Progenitor cell of endocrine pancreas (in vitro differentiated cells): ENCODE measurements around the gene ZAR1. TPM values are rescaled to one million over a fixed set of nuclear protein-coding genes. Genes with fewer than 3 reads are reported as not detected.

Experiments
- DNase-seq: peaks from one replicate; pipeline ENCODE4 v3.0.0; 2021; ENCODE audit warnings: low spot score; ENCODE audit not compliant: unreplicated experiment
- H3K27ac Mint-ChIP-seq: 2 replicates; pipeline ENCODE4 v1.8.0; 2021; ENCODE audit warnings: mild to moderate bottlenecking, moderate library complexity, mixed read lengths
- H3K27me3 Mint-ChIP-seq: 2 replicates; pipeline ENCODE4 v1.8.0; 2021; ENCODE audit warnings: mixed read lengths
- H3K36me3 Mint-ChIP-seq: 2 replicates; pipeline ENCODE4 v1.8.0; 2022; ENCODE audit warnings: mixed read lengths; ENCODE audit not compliant: insufficient read depth
- H3K4me1 Mint-ChIP-seq: 2 replicates; pipeline ENCODE4 v1.8.0; 2021; ENCODE audit warnings: low read depth, mixed read lengths
- H3K4me3 Mint-ChIP-seq: 2 replicates; pipeline ENCODE4 v1.8.0; 2021; ENCODE audit warnings: low read depth, mild to moderate bottlenecking, moderate library complexity, mixed read lengths
- H3K9me3 Mint-ChIP-seq: 2 replicates; pipeline ENCODE4 v1.8.0; 2021; ENCODE audit warnings: low read depth, mixed read lengths
- CTCF ChIP-seq: fragments of 200-600 bp; sonication (generic); IDR thresholded peaks from one replicate; pipeline ENCODE4 v1.5.0; 2021; ENCODE audit warnings: antibody characterized with exemption, mild to moderate bottlenecking; ENCODE audit not compliant: unreplicated experiment
- total RNA-seq: library from RNA; stranded (reverse); gene quantifications from 2 replicates; pipeline ENCODE4 v1.2.1, GENCODE V29; 2021

ZAR1 gene
- total RNA-seq, 1 donor from 2014 or later = not detected

- DNase-seq = no peak
- H3K27ac Mint-ChIP-seq = no peak overlapping the region
- no peaks in the 10 kb centered on the region for H3K4me1 Mint-ChIP-seq
- H3K4me3 Mint-ChIP-seq = no peak overlapping the region
- H3K36me3 Mint-ChIP-seq = no peaks in the 10 kb centered on the region
- no peaks in the 10 kb centered on the region for H3K9me3 Mint-ChIP-seq
- peaks cover 29% of the 10 kb centered on the region for H3K27me3 Mint-ChIP-seq
- TF ChIP-seq CTCF = no peak
These were observed 11.8 kb upstream of the ZAR1 start for GRCh38 chr4:48478273-48478672.

DNA sequence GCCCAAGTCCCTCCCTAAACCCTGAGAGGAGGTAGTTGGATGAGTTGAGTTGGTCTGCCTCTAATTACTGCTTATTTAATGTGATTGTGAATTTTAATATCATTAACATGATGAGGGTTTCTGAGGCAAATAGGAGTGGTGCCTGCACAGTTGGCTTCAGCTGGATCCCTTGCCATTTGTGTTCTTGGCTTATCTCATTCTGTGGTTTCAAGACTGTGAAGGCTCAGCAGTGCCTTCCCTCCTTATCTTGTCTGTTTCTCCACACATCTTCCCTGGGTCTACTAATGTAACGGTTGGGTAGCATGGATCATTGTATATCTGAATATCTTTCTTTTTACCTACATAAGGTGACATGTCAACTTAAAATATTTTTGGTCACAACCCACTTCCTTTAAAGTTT lies 8.5 kb upstream of the ZAR1 start:
- H3K27ac Mint-ChIP-seq = no peak overlapping the region

GRCh38 chr4:48483006-48483776 lies 6.9 kb upstream of the ZAR1 start, which contains the start of gene SLC10A4:
Gene SLC10A4, plus strand, starts transcription at chr4:48483343. Its CDS starts 219 bp downstream, at chr4:48483562.
- Mint-ChIP-seq H3K9me3 (no peaks in the 10 kb centered on the region), H3K4me3 (peak within 1 kb of the TSS; percentile 73), H3K27me3 (peaks cover 55% of the 10 kb centered on the region), H3K4me1 (no peaks in the 10 kb centered on the region), H3K36me3 (no peaks in the 10 kb centered on the region), H3K27ac (peak within 1 kb of the TSS; percentile 87)
- peak; percentile 32 for DNase-seq
- TF ChIP-seq CTCF = no peak

More for the DNA sequence above, 8.5 kb upstream of the ZAR1 start:
- Mint-ChIP-seq H3K27me3 (peaks cover 43% of the 10 kb centered on the region), H3K4me1 (no peaks in the 10 kb centered on the region), H3K36me3 (no peaks in the 10 kb centered on the region), H3K4me3 (no peak overlapping the region), H3K9me3 (no peaks in the 10 kb centered on the region)
- no peak for TF ChIP-seq CTCF
- no peak for DNase-seq

DNA sequence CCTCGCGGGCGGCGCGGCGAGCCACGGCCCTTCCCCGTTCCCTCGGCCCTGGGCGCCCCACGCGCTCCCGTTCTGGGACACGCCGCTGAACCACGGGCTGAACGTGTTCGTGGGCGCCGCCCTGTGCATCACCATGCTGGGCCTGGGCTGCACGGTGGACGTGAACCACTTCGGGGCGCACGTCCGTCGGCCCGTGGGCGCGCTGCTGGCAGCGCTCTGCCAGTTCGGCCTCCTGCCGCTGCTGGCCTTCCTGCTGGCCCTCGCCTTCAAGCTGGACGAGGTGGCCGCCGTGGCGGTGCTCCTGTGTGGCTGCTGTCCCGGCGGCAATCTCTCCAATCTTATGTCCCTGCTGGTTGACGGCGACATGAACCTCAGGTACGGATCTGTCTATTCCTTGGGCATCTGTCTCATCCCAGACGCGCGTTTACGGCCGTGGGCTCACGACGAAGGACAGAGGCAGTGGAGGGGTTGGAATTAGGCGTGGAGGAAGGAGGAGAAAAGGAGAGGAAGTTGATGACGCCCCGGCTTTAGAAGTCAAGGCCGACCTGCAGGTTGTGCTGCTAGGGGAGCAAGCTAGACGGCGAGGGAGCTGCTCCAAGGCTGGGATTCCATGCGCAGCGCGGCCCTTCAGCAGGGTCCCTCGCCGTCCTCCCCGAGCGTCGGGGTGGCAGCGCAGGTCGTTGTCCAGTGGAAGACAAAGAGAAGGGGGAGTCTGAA lies 6.1 kb upstream of the ZAR1 start:
- H3K27me3 Mint-ChIP-seq = peaks cover 63% of the 10 kb centered on the region
- H3K9me3 Mint-ChIP-seq = no peaks in the 10 kb centered on the region
- H3K27ac Mint-ChIP-seq = peak overlapping the region; percentile 87
- H3K36me3 Mint-ChIP-seq = peaks cover 2% of the 10 kb centered on the region
- no peaks in the 10 kb centered on the region for H3K4me1 Mint-ChIP-seq
- peak; percentile 19 for DNase-seq
- peak overlapping the region; percentile 71 for H3K4me3 Mint-ChIP-seq
- peak; percentile 25 for TF ChIP-seq CTCF

GRCh38 chr4:48484494-48485168 lies 5.4 kb upstream of the ZAR1 start:
- Mint-ChIP-seq H3K4me3 (peak overlapping the region; percentile 71), H3K36me3 (peaks cover 2% of the 10 kb centered on the region), H3K27ac (no peak overlapping the region), H3K27me3 (peaks cover 69% of the 10 kb centered on the region), H3K4me1 (peaks cover 1% of the 10 kb centered on the region), H3K9me3 (no peaks in the 10 kb centered on the region)
- no peak for TF ChIP-seq CTCF
- DNase-seq = no peak
